GM23338 (cell line): ENCODE data around the gene ZMPSTE24.

Experiments used
- EZH2 ChIP-seq: fragments of 200-600 bp; sonication (generic); IDR thresholded peaks from one replicate; pipeline ENCODE4 v1.8.0; 2017; ENCODE audit warnings: antibody characterized with exemption, mild to moderate bottlenecking, low read depth; ENCODE audit not compliant: unreplicated experiment
- EZH2phosphoT487 ChIP-seq: fragments of 200-600 bp; sonication (generic); IDR thresholded peaks from one replicate; pipeline ENCODE4 v1.8.1; 2018; ENCODE audit warnings: antibody characterized with exemption; ENCODE audit not compliant: unreplicated experiment
- TF ChIP-seq, protein P1 (sequence below), 2 experiments: fragments of 200-600 bp in 1 of 2; sonication (generic) in 1 of 2; conservative IDR thresholded peaks; 2 replicates each; pipeline versions ENCODE4 v1.5.1 to v1.6.1; 2016 to 2017; ENCODE audit warnings: antibody characterized with exemption in 2 of 2, low read depth in 2 of 2, mild to moderate bottlenecking in 2 of 2, moderate library complexity in 1 of 2
- TF ChIP-seq, protein P2 (sequence below): IDR thresholded peaks from one replicate; pipeline ENCODE4 v1.6.1; 2018; ENCODE audit warnings: antibody characterized with exemption; ENCODE audit not compliant: unreplicated experiment

DNA sequence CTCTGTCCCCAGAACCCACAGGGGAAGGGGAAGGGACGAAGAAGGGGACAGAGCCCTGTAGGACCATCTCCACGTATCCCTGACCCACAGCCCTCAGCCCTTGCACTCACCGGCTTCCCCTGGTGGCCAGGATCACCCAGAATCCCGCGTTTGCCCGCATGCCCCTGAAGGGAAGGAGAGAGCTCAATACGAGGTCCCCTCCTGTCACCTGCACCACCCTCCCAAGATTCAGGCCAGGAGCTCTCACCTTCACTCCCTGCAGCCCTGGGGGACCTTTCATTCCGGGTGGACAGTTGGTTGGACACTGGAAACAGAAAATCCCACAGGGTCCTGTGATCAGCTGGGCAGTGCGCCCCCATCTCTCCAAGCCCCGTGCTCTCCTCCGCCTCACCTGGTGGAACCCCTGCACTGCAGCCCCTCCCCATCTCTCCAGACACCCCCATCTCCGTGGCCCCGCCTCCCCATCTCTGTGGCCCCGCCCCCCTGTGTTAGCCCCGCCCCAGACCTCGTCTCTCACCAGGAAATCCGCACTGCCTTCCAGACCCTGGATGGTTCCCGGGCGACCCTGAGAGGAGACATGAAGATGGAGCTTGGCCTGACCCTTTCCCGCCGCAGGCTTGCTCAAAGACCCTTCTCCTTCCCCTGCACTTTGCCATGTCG is 53.1 kb downstream of the ZMPSTE24 start:
- TF ChIP-seq EZH2phosphoT487 (no peak), EZH2 (no peak)
- TF ChIP-seq, protein P1, sequence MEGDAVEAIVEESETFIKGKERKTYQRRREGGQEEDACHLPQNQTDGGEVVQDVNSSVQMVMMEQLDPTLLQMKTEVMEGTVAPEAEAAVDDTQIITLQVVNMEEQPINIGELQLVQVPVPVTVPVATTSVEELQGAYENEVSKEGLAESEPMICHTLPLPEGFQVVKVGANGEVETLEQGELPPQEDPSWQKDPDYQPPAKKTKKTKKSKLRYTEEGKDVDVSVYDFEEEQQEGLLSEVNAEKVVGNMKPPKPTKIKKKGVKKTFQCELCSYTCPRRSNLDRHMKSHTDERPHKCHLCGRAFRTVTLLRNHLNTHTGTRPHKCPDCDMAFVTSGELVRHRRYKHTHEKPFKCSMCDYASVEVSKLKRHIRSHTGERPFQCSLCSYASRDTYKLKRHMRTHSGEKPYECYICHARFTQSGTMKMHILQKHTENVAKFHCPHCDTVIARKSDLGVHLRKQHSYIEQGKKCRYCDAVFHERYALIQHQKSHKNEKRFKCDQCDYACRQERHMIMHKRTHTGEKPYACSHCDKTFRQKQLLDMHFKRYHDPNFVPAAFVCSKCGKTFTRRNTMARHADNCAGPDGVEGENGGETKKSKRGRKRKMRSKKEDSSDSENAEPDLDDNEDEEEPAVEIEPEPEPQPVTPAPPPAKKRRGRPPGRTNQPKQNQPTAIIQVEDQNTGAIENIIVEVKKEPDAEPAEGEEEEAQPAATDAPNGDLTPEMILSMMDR (conservative IDR thresholded peaks at IDR 0.05; ENCODE audit: low read depth in 2 of 2), result peak; percentile 48 to 52
- TF ChIP-seq, protein P2, sequence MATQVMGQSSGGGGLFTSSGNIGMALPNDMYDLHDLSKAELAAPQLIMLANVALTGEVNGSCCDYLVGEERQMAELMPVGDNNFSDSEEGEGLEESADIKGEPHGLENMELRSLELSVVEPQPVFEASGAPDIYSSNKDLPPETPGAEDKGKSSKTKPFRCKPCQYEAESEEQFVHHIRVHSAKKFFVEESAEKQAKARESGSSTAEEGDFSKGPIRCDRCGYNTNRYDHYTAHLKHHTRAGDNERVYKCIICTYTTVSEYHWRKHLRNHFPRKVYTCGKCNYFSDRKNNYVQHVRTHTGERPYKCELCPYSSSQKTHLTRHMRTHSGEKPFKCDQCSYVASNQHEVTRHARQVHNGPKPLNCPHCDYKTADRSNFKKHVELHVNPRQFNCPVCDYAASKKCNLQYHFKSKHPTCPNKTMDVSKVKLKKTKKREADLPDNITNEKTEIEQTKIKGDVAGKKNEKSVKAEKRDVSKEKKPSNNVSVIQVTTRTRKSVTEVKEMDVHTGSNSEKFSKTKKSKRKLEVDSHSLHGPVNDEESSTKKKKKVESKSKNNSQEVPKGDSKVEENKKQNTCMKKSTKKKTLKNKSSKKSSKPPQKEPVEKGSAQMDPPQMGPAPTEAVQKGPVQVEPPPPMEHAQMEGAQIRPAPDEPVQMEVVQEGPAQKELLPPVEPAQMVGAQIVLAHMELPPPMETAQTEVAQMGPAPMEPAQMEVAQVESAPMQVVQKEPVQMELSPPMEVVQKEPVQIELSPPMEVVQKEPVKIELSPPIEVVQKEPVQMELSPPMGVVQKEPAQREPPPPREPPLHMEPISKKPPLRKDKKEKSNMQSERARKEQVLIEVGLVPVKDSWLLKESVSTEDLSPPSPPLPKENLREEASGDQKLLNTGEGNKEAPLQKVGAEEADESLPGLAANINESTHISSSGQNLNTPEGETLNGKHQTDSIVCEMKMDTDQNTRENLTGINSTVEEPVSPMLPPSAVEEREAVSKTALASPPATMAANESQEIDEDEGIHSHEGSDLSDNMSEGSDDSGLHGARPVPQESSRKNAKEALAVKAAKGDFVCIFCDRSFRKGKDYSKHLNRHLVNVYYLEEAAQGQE, result no peak
